Retinal pigment epithelial cell (primary cell): ENCODE measurements around the gene ASXL3.
A peak's percentile ranks its signal among the peaks of the same experiment; 100 is the strongest.

Experiments used
- DNase-seq: peaks from one replicate; pipeline ENCODE4 v3.0.0-alpha.2; 2010; ENCODE audit warnings: low read depth
- H3K4me3 ChIP-seq: 2 replicates; pipeline ENCODE4 v1.5.1; 2011; ENCODE audit warnings: mild to moderate bottlenecking, low read length, control low read depth, moderate library complexity
- CTCF ChIP-seq: conservative IDR thresholded peaks from 2 replicates; pipeline ENCODE4 v1.5.1; 2011; ENCODE audit warnings: low read depth, low read length, control low read depth, inconsistent platforms

Gene ASXL3

GRCh38 chr18:33577685-33578517, at the start of gene ASXL3:
TSS of gene ASXL3 (plus strand) at chr18:33578219. CDS start at chr18:33578632, 413 bp downstream.
- H3K4me3 ChIP-seq, result peak within 1 kb of the TSS; percentile 71
- no peak for TF ChIP-seq CTCF
- no peak for DNase-seq

- H3K4me3 ChIP-seq, result no peak overlapping the region
- DNase-seq, result no peak
- no peak for TF ChIP-seq CTCF
These were observed 45.0 kb upstream of the ASXL3 start for GRCh38 chr18:33532978-33533377.

- no peak for TF ChIP-seq CTCF
- no peak overlapping the region for H3K4me3 ChIP-seq
- no peak for DNase-seq
These were observed 41.1 kb upstream of the ASXL3 start for GRCh38 chr18:33536904-33537303.

GRCh38 chr18:33538418-33539042, 39.5 kb upstream of the ASXL3 start:
- no peak for DNase-seq
- no peak overlapping the region for H3K4me3 ChIP-seq
- TF ChIP-seq CTCF, result no peak

GRCh38 chr18:33540392-33540791, 37.6 kb upstream of the ASXL3 start:
- no peak for DNase-seq
- no peak for TF ChIP-seq CTCF
- no peak overlapping the region for H3K4me3 ChIP-seq

- no peak for DNase-seq
- no peak for TF ChIP-seq CTCF
- no peak overlapping the region for H3K4me3 ChIP-seq
These were observed 36.7 kb upstream of the ASXL3 start for GRCh38 chr18:33541316-33541715.

GRCh38 chr18:33556846-33557245, 21.2 kb upstream of the ASXL3 start:
- H3K4me3 ChIP-seq, result no peak overlapping the region

More at GRCh38 chr18:33556846-33557245, 21.2 kb upstream of the ASXL3 start:
- DNase-seq, result no peak
- TF ChIP-seq CTCF, result no peak
